Vagina (tissue), 2 donors: ENCODE measurements around the gene GNG7. TPM values are rescaled to one million over a fixed set of nuclear protein-coding genes. Genes with fewer than 3 reads are reported as not detected.

Source experiments
- DNase-seq, 2 donors: peaks; one replicate each; pipeline ENCODE4 v3.0.0-alpha.2; 2017; ENCODE audit errors: extremely low spot score in 2 of 2
- H3K27ac ChIP-seq: fragments of 200-600 bp; sonication (generic); one replicate; pipeline ENCODE4 v1.5.1; 2019
- H3K27me3 ChIP-seq: fragments of 200-600 bp; sonication (generic); one replicate; pipeline ENCODE4 v1.5.1; 2019
- H3K36me3 ChIP-seq, 2 donors: fragments of 200-600 bp; sonication (generic); one replicate each; pipeline ENCODE4 v1.5.1; 2017 to 2019
- H3K4me1 ChIP-seq: fragments of 200-600 bp; sonication (generic); one replicate; pipeline ENCODE4 v1.5.1; 2019
- H3K4me3 ChIP-seq, 2 donors: fragments of 200-600 bp; sonication (generic); 1 replicate in 1 of 2; 2 replicates in 1 of 2; pipeline ENCODE4 v1.5.1; 2016 to 2019
- H3K9me3 ChIP-seq: fragments of 200-600 bp; sonication (generic); one replicate; pipeline ENCODE4 v1.5.1; 2019
- CTCF ChIP-seq, 3 experiments: fragments of 450-650 bp in 2 of 3; fragments of 200-600 bp in 1 of 3; sonication (generic) in 1 of 3; IDR thresholded peaks; one replicate each; pipeline ENCODE4 v1.5.1; 2017 to 2019; ENCODE audit warnings: antibody characterized with exemption in 3 of 3, mild to moderate bottlenecking in 2 of 3, moderate library complexity in 2 of 3
- POLR2A ChIP-seq, 2 donors: fragments of 450-650 bp; IDR thresholded peaks; one replicate each; pipeline ENCODE4 v1.6.1; 2017; ENCODE audit warnings: antibody characterized with exemption in 2 of 2, mild to moderate bottlenecking in 2 of 2, moderate library complexity in 2 of 2
- POLR2AphosphoS5 ChIP-seq, 2 donors: sonication (generic); formaldehyde crosslinking; IDR thresholded peaks; one replicate each; pipeline ENCODE4 v1.9.0; 2017; ENCODE audit warnings: antibody characterized with exemption in 2 of 2, mild to moderate bottlenecking in 2 of 2, low read depth in 1 of 2; ENCODE audit not compliant: insufficient read depth in 1 of 2
- intact Hi-C: fragments of 100-400 bp; cut with DNase I; formaldehyde crosslinking; loops from one replicate; pipeline ENCODE4 v1.15.1; 2023
- total RNA-seq: library from RNA; depleted of rRNA; stranded (reverse); fragments of >200 nt; gene quantifications from one replicate; pipeline ENCODE4 v1.2.3, GENCODE V29; 2016

GNG7 gene
- total RNA-seq: 2.0 TPM

GRCh38 chr19:2702170-2703076, at the start of gene GNG7:
TSS of gene GNG7 (minus strand) at chr19:2702694. CDS start at chr19:2520688, 182,006 bp downstream.
- Histone ChIP-seq H3K9me3 (no peaks in the 10 kb centered on the region), H3K4me3 (peak within 1 kb of the TSS; percentile 48 to 70), H3K4me1 (peaks cover 13% of the 10 kb centered on the region), H3K36me3 (no peaks in the 10 kb centered on the region), H3K27ac (no peak within 1 kb of the TSS), H3K27me3 (no peaks in the 10 kb centered on the region)
- intact Hi-C loops: no loop called here
- DNase-seq: no peak
- TF ChIP-seq POLR2A (IDR thresholded peaks at IDR 0.05) (peak in 1 of 2 donors; percentile 36), CTCF (IDR thresholded peaks at IDR 0.05) (no peak), POLR2AphosphoS5 (IDR thresholded peaks at IDR 0.05; ENCODE audit: insufficient read depth in 1 of 2, low read depth in 1 of 2) (no peak)

GRCh38 chr19:2751438-2751830, 48.9 kb upstream of the GNG7 start:
- intact Hi-C loops: no loop called here
- no peak for DNase-seq
- Histone ChIP-seq H3K4me1 (no peaks in the 10 kb centered on the region), H3K36me3 (peaks cover 0 to 12% of the 10 kb centered on the region in 2 donors), H3K4me3 (no peak overlapping the region), H3K9me3 (no peaks in the 10 kb centered on the region), H3K27ac (no peak overlapping the region), H3K27me3 (no peaks in the 10 kb centered on the region)
- no peak for TF ChIP-seq CTCF (IDR thresholded peaks at IDR 0.05)
- no peak for TF ChIP-seq POLR2A (IDR thresholded peaks at IDR 0.05)
- no peak for TF ChIP-seq POLR2AphosphoS5 (IDR thresholded peaks at IDR 0.05; ENCODE audit: insufficient read depth in 1 of 2, low read depth in 1 of 2)

- no peak overlapping the region for H3K27ac ChIP-seq
- no peak for DNase-seq
- intact Hi-C loops: no loop called here
- no peaks in the 10 kb centered on the region for H3K4me1 ChIP-seq
- H3K27me3 ChIP-seq: no peaks in the 10 kb centered on the region
- no peaks in the 10 kb centered on the region for H3K9me3 ChIP-seq
- TF ChIP-seq POLR2A (IDR thresholded peaks at IDR 0.05) (no peak), CTCF (IDR thresholded peaks at IDR 0.05) (no peak), POLR2AphosphoS5 (IDR thresholded peaks at IDR 0.05; ENCODE audit: insufficient read depth in 1 of 2, low read depth in 1 of 2) (no peak)
- H3K36me3 ChIP-seq: peaks cover 0 to 11% of the 10 kb centered on the region in 2 donors
- H3K4me3 ChIP-seq: no peak overlapping the region
Measured at GRCh38 chr19:2750808-2751437, 48.4 kb upstream of the GNG7 start.

GRCh38 chr19:2747349-2747748, 44.9 kb upstream of the GNG7 start:
- intact Hi-C loops: loop anchor here (5.0 kb wide), 1 partner anchor 95 kb away; no protein-coding TSS in a partner anchor
- no peak overlapping the region for H3K27ac ChIP-seq
- no peak for DNase-seq
- H3K4me1 ChIP-seq: no peaks in the 10 kb centered on the region
- H3K4me3 ChIP-seq: no peak overlapping the region
- H3K9me3 ChIP-seq: no peaks in the 10 kb centered on the region
- no peaks in the 10 kb centered on the region for H3K27me3 ChIP-seq
- TF ChIP-seq POLR2A (IDR thresholded peaks at IDR 0.05) (no peak), POLR2AphosphoS5 (IDR thresholded peaks at IDR 0.05; ENCODE audit: insufficient read depth in 1 of 2, low read depth in 1 of 2) (no peak), CTCF (IDR thresholded peaks at IDR 0.05) (no peak)
- H3K36me3 ChIP-seq: no peaks in the 10 kb centered on the region
